H9 (cell line): ENCODE results near the gene LIMS1. TPM values are rescaled to one million over a fixed set of nuclear protein-coding genes. Genes with fewer than 3 reads are reported as not detected.

Source experiments
- DNase-seq: peaks from one replicate; pipeline ENCODE4 v3.0.0-alpha.2; 2017
- H2AFZ ChIP-seq: one replicate; pipeline ENCODE4 v1.6.1; 2013; ENCODE audit warnings: mild to moderate bottlenecking, low read length, control low read depth, moderate library complexity
- H2AK5ac ChIP-seq: 2 replicates; pipeline ENCODE4 v1.6.1; 2013; ENCODE audit warnings: low read length, control low read depth, mixed read lengths; ENCODE audit not compliant: insufficient read length
- H2BK120ac ChIP-seq: one replicate; pipeline ENCODE4 v1.6.1; 2013; ENCODE audit warnings: low read depth, mild to moderate bottlenecking, low read length, control low read depth, inconsistent platforms; ENCODE audit not compliant: poor library complexity, severe bottlenecking
- H2BK12ac ChIP-seq: 2 replicates; pipeline ENCODE4 v1.6.1; 2013; ENCODE audit warnings: low read length, control low read depth, mixed read lengths, low read depth; ENCODE audit not compliant: insufficient read length
- H2BK15ac ChIP-seq: 2 replicates; pipeline ENCODE4 v1.6.1; 2013; ENCODE audit warnings: low read depth, low read length, control low read depth
- H2BK20ac ChIP-seq: one replicate; pipeline ENCODE4 v1.6.1; 2013; ENCODE audit warnings: low read depth, mild to moderate bottlenecking, low read length, control low read depth, inconsistent platforms; ENCODE audit not compliant: poor library complexity, severe bottlenecking
- H2BK5ac ChIP-seq: 2 replicates; pipeline ENCODE4 v1.6.1; 2013; ENCODE audit warnings: low read length, control low read depth, mixed read lengths; ENCODE audit not compliant: insufficient read length
- H3K14ac ChIP-seq: 2 replicates; pipeline ENCODE4 v1.6.1; 2013; ENCODE audit warnings: low read length, control low read depth; ENCODE audit not compliant: insufficient read depth
- H3K18ac ChIP-seq: 2 replicates; pipeline ENCODE4 v1.6.1; 2013; ENCODE audit warnings: low read depth, mild to moderate bottlenecking, mixed read lengths, low read length, control low read depth; ENCODE audit not compliant: insufficient read length
- H3K23ac ChIP-seq: 2 replicates; pipeline ENCODE4 v1.6.1; 2013; ENCODE audit warnings: low read length, control low read depth, mixed read lengths, low read depth; ENCODE audit not compliant: insufficient read length
- H3K23me2 ChIP-seq: 2 replicates; pipeline ENCODE4 v1.6.1; 2013; ENCODE audit warnings: low read depth, mild to moderate bottlenecking, mixed read lengths, low read length, control low read depth; ENCODE audit not compliant: insufficient read length, poor library complexity, severe bottlenecking
- H3K27ac ChIP-seq: 2 replicates; pipeline ENCODE4 v1.5.1; 2013; ENCODE audit warnings: low read length, control low read depth, mixed read lengths, low read depth; ENCODE audit not compliant: insufficient read length
- H3K27me3 ChIP-seq: 2 replicates; pipeline ENCODE4 v1.6.1; 2013; ENCODE audit warnings: low read length, control low read depth, inconsistent platforms; ENCODE audit not compliant: insufficient read depth
- H3K4ac ChIP-seq: 2 replicates; pipeline ENCODE4 v1.6.1; 2013; ENCODE audit warnings: low read depth, mild to moderate bottlenecking, control low read depth, inconsistent platforms, low read length, moderate library complexity
- H3K4me1 ChIP-seq: 2 replicates; pipeline ENCODE4 v1.6.1; 2013; ENCODE audit warnings: low read length, control low read depth, inconsistent platforms; ENCODE audit not compliant: insufficient read depth
- H3K4me2 ChIP-seq: 2 replicates; pipeline ENCODE4 v1.6.1; 2013; ENCODE audit warnings: low read length, control low read depth, mixed read lengths; ENCODE audit not compliant: insufficient read length, insufficient read depth
- H3K56ac ChIP-seq: 2 replicates; pipeline ENCODE4 v1.6.1; 2013; ENCODE audit warnings: low read depth, mild to moderate bottlenecking, mixed read lengths, low read length, control low read depth; ENCODE audit not compliant: insufficient read length
- H3K79me1 ChIP-seq: 2 replicates; pipeline ENCODE4 v1.6.1; 2013; ENCODE audit warnings: low read depth, mild to moderate bottlenecking, moderate library complexity, low read length, control low read depth, inconsistent platforms; ENCODE audit not compliant: insufficient read depth, poor library complexity, severe bottlenecking
- H3K79me2 ChIP-seq: 2 replicates; pipeline ENCODE4 v1.6.1; 2013; ENCODE audit warnings: low read length, control low read depth, inconsistent platforms; ENCODE audit not compliant: insufficient read depth
- H3K9ac ChIP-seq: 2 replicates; pipeline ENCODE4 v1.6.1; 2013; ENCODE audit warnings: low read length, control low read depth, mixed read lengths; ENCODE audit not compliant: insufficient read length; ENCODE audit errors: extremely low read depth
- H3K9me3 ChIP-seq: one replicate; pipeline ENCODE4 v1.6.1; 2013; ENCODE audit warnings: low read depth, low read length, inconsistent platforms; ENCODE audit not compliant: control insufficient read depth
- H3T11ph ChIP-seq: one replicate; pipeline ENCODE4 v1.6.1; 2013; ENCODE audit warnings: mild to moderate bottlenecking, low read length, control low read depth, inconsistent platforms
- H4K20me1 ChIP-seq: one replicate; pipeline ENCODE4 v1.6.1; 2013; ENCODE audit not compliant: control insufficient read depth, insufficient read length, insufficient read depth
- H4K5ac ChIP-seq: 2 replicates; pipeline ENCODE4 v1.6.1; 2013; ENCODE audit warnings: low read depth, mild to moderate bottlenecking, mixed read lengths, low read length, control low read depth; ENCODE audit not compliant: insufficient read length
- H4K8ac ChIP-seq: replicated peaks from 2 replicates; pipeline ENCODE4 v1.6.1; 2013; ENCODE audit warnings: low read length, control low read depth, mixed read lengths, low read depth; ENCODE audit not compliant: insufficient read length
- H4K91ac ChIP-seq: 2 replicates; pipeline ENCODE4 v1.6.1; 2013; ENCODE audit warnings: low read depth, mild to moderate bottlenecking, moderate library complexity, mixed read lengths, low read length, control low read depth; ENCODE audit not compliant: insufficient read length
- H3K27ac Mint-ChIP-seq, 3 experiments: 2 replicates in 2 of 3; 3 replicates in 1 of 3; pipeline ENCODE4 v1.8.0; 2020 to 2021; ENCODE audit warnings: mixed read lengths in 3 of 3, mild to moderate bottlenecking in 1 of 3, moderate library complexity in 1 of 3
- H3K27me3 Mint-ChIP-seq: 2 replicates; pipeline ENCODE4 v1.8.0; 2021; ENCODE audit warnings: low read depth, mild to moderate bottlenecking, moderate library complexity, mixed read lengths
- H3K36me3 Mint-ChIP-seq, 3 experiments: 2 replicates in 2 of 3; 3 replicates in 1 of 3; pipeline ENCODE4 v1.8.0; 2020 to 2021; ENCODE audit warnings: low read depth in 3 of 3, mixed read lengths in 3 of 3; ENCODE audit not compliant: insufficient read depth in 1 of 3
- H3K4me1 Mint-ChIP-seq, 2 experiments: 2 replicates each; pipeline ENCODE4 v1.8.0; 2020; ENCODE audit warnings: mixed read lengths in 2 of 2
- H3K4me3 Mint-ChIP-seq, 2 experiments: 2 replicates in 1 of 2; 3 replicates in 1 of 2; pipeline ENCODE4 v1.8.0; 2020 to 2021; ENCODE audit warnings: mild to moderate bottlenecking in 2 of 2, mixed read lengths in 2 of 2, moderate library complexity in 1 of 2
- H3K9me3 Mint-ChIP-seq, 2 experiments: 2 replicates in 1 of 2; 3 replicates in 1 of 2; pipeline ENCODE4 v1.8.0; 2020; ENCODE audit warnings: mild to moderate bottlenecking in 2 of 2, mixed read lengths in 2 of 2, moderate library complexity in 1 of 2
- WGBS: extraction: QIAGEN DNeasy Blood & Tissue Kit; methylation state at CpG from one replicate; pipeline ENCODE4 v1.1.7; 2013; ENCODE audit warnings: missing lambda C conversion rate, low lambda C conversion rate, mixed read lengths; ENCODE audit not compliant: insufficient read length; ENCODE audit errors: extremely low coverage; 5-methylcytosine and 5-hydroxymethylcytosine counted together
- total RNA-seq: library from RNA; stranded (reverse); gene quantifications from 2 replicates; pipeline ENCODE4 v1.2.1, GENCODE V29; 2021
- TF ChIP-seq, protein P1 (sequence below): fragments of 200-600 bp; sonication (generic); conservative IDR thresholded peaks from 3 replicates; pipeline ENCODE4 v1.8.0; 2021; ENCODE audit warnings: antibody characterized with exemption, mild to moderate bottlenecking

LIMS1 gene
- total RNA-seq, 1 experiment from 2014 or later = 37.7 TPM

- no peak overlapping the region for H3K4me2 ChIP-seq
These were observed 167.5 kb downstream of the LIMS1 start for GRCh38 chr2:108701806-108702205.

More at GRCh38 chr2:108701806-108702205, 167.5 kb downstream of the LIMS1 start:
- no peak overlapping the region for H2BK12ac ChIP-seq
- WGBS = no CpG with 5 or more reads among the region's 2 CpGs
- no peak overlapping the region for H4K91ac ChIP-seq
- H3K27ac Mint-ChIP-seq = no peak overlapping the region
- H4K20me1 ChIP-seq = no peaks in the 10 kb centered on the region
- H2BK5ac ChIP-seq = no peak overlapping the region
- H3K27me3 Mint-ChIP-seq = no peaks in the 10 kb centered on the region; the same call in 1 of the 2 replicates
- H3K14ac ChIP-seq = no peak overlapping the region
- H2BK15ac ChIP-seq = no peak overlapping the region
- H3K9me3 ChIP-seq = no peaks in the 10 kb centered on the region
- H3K36me3 Mint-ChIP-seq = no peaks in the 10 kb centered on the region; a peak in 1 of 7 replicates
- H3K9me3 Mint-ChIP-seq = no peaks in the 10 kb centered on the region
- no peaks in the 10 kb centered on the region for H3K79me1 ChIP-seq
- no peak overlapping the region for H2BK120ac ChIP-seq
- H3K4ac ChIP-seq = no peak overlapping the region
- no peaks in the 10 kb centered on the region for H3K23me2 ChIP-seq
- H3K9ac ChIP-seq = no peak overlapping the region
- no peak overlapping the region for H2AK5ac ChIP-seq
- H3K4me1 Mint-ChIP-seq = no peaks in the 10 kb centered on the region
- H3K56ac ChIP-seq = no peak overlapping the region
- no peak overlapping the region for H3K23ac ChIP-seq
- H4K5ac ChIP-seq = no peak overlapping the region
- TF ChIP-seq, protein P1, sequence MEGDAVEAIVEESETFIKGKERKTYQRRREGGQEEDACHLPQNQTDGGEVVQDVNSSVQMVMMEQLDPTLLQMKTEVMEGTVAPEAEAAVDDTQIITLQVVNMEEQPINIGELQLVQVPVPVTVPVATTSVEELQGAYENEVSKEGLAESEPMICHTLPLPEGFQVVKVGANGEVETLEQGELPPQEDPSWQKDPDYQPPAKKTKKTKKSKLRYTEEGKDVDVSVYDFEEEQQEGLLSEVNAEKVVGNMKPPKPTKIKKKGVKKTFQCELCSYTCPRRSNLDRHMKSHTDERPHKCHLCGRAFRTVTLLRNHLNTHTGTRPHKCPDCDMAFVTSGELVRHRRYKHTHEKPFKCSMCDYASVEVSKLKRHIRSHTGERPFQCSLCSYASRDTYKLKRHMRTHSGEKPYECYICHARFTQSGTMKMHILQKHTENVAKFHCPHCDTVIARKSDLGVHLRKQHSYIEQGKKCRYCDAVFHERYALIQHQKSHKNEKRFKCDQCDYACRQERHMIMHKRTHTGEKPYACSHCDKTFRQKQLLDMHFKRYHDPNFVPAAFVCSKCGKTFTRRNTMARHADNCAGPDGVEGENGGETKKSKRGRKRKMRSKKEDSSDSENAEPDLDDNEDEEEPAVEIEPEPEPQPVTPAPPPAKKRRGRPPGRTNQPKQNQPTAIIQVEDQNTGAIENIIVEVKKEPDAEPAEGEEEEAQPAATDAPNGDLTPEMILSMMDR = no peak
- H3K79me2 ChIP-seq = no peaks in the 10 kb centered on the region
- H3K4me1 ChIP-seq = no peaks in the 10 kb centered on the region
- no peak overlapping the region for H2AFZ ChIP-seq
- no peak overlapping the region for H3K4me3 Mint-ChIP-seq
- H4K8ac ChIP-seq = no peak overlapping the region
- no peak overlapping the region for H3K27ac ChIP-seq
- H3T11ph ChIP-seq = no peak overlapping the region
- DNase-seq = no peak
- no peak overlapping the region for H3K18ac ChIP-seq
- no peaks in the 10 kb centered on the region for H3K27me3 ChIP-seq
- H2BK20ac ChIP-seq = no peak overlapping the region
